GM19328 (cell line): Measurements from ENCODE around the gene IDH3G.
"Not testable (repeated sequence)": the region's sequence is repeated elsewhere in the genome, so short reads cannot be mapped to it uniquely, and the experiment has no call there.

Source experiments
- ATAC-seq: cut with Tn5 transposase; IDR thresholded peaks from one replicate; pipeline ENCODE4 v1.9.1; 2021; ENCODE audit warnings: mild to moderate bottlenecking, moderate library complexity; ENCODE audit not compliant: unreplicated experiment

The IDH3G gene

GRCh38 chrX:153794018-153794896 is at the start of gene IDH3G, which contains the start of gene SSR4:
Gene IDH3G, minus strand, starts transcription at chrX:153794375. Its CDS starts 49 bp downstream, at chrX:153794326.
Gene SSR4, plus strand, starts transcription at chrX:153794668. Its CDS starts 20 bp downstream, at chrX:153794688.
- ATAC-seq, result peak; percentile 89

- no peak for ATAC-seq
Observed at GRCh38 chrX:153836921-153837320, 42.7 kb upstream of the IDH3G start.

GRCh38 chrX:153832728-153833127 is 38.6 kb upstream of the IDH3G start:
- ATAC-seq, result no peak

- ATAC-seq, result no peak
Observed at GRCh38 chrX:153831429-153832150, 37.4 kb upstream of the IDH3G start.

GRCh38 chrX:153830640-153831428 is 36.7 kb upstream of the IDH3G start:
- no peak for ATAC-seq

GRCh38 chrX:153829799-153830639 is 35.8 kb upstream of the IDH3G start, which contains the start of gene PDZD4:
Gene PDZD4, minus strand, starts transcription at chrX:153830544. Its CDS starts 246 bp downstream, at chrX:153830298.
- no peak for ATAC-seq

- no peak for ATAC-seq
Observed at GRCh38 chrX:153829549-153829798, 35.3 kb upstream of the IDH3G start.

- no peak for ATAC-seq
Observed at GRCh38 chrX:153828723-153829548, 34.8 kb upstream of the IDH3G start.

- ATAC-seq, result no peak
Observed at GRCh38 chrX:153828308-153828707, 34.1 kb upstream of the IDH3G start.

- ATAC-seq, result no peak
Observed at GRCh38 chrX:153827903-153828302, 33.7 kb upstream of the IDH3G start.

- no peak for ATAC-seq
Observed at GRCh38 chrX:153827016-153827415, 32.8 kb upstream of the IDH3G start.

GRCh38 chrX:153825042-153825441 is 30.9 kb upstream of the IDH3G start:
- no peak for ATAC-seq

GRCh38 chrX:153824348-153824747 is 30.2 kb upstream of the IDH3G start:
- ATAC-seq, result no peak

- no peak for ATAC-seq
Observed at GRCh38 chrX:153821066-153821465, 26.9 kb upstream of the IDH3G start.

- ATAC-seq, result no peak
Observed at GRCh38 chrX:153820601-153821000, 26.4 kb upstream of the IDH3G start.

- no peak for ATAC-seq
Observed at GRCh38 chrX:153819384-153820040, 25.3 kb upstream of the IDH3G start.

GRCh38 chrX:153818571-153819383 is 24.6 kb upstream of the IDH3G start:
- ATAC-seq, result no peak

GRCh38 chrX:153818064-153818463 is 23.9 kb upstream of the IDH3G start:
- ATAC-seq, result not testable (repeated sequence)
